Measurements from ENCODE around the gene GUCA1A.

GUCA1A gene

DNA sequence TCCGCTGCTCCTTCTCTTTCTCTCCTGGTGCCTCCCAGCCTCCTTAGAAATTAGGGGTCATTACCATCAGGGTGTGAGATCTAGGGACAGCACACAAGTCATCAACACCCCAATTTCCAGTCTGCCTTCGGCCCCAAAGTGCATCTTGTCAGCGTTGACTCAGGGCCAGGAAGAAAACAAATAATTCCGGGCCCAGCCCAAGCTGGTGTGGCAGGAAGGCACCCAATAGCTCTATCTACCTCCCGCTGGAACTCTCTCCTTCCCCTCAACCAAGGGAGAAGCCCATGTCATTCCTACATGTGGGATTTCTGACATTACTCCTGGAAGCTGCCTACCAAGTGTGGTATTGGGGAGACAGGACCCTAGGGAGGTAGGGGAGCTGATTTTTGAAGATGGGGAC, 19.2 kb upstream of the GUCA1A start:
- no peak for DNase-seq (ENCODE audit: extremely low spot score)
- ChIA-PET CTCF (interaction anchor here (1.1 to 2.1 kb wide), 3 partner anchors 11 to 107 kb away, joined by 3 to 5 read pairs (median 4); no protein-coding TSS in a partner anchor), POLR2A (no interaction called here)
- TF ChIP-seq, protein P1, sequence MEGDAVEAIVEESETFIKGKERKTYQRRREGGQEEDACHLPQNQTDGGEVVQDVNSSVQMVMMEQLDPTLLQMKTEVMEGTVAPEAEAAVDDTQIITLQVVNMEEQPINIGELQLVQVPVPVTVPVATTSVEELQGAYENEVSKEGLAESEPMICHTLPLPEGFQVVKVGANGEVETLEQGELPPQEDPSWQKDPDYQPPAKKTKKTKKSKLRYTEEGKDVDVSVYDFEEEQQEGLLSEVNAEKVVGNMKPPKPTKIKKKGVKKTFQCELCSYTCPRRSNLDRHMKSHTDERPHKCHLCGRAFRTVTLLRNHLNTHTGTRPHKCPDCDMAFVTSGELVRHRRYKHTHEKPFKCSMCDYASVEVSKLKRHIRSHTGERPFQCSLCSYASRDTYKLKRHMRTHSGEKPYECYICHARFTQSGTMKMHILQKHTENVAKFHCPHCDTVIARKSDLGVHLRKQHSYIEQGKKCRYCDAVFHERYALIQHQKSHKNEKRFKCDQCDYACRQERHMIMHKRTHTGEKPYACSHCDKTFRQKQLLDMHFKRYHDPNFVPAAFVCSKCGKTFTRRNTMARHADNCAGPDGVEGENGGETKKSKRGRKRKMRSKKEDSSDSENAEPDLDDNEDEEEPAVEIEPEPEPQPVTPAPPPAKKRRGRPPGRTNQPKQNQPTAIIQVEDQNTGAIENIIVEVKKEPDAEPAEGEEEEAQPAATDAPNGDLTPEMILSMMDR (IDR thresholded peaks at IDR 0.05; ENCODE audit: control extremely low read depth, extremely low read depth, low read depth, missing control alignments) = no peak

DNA sequence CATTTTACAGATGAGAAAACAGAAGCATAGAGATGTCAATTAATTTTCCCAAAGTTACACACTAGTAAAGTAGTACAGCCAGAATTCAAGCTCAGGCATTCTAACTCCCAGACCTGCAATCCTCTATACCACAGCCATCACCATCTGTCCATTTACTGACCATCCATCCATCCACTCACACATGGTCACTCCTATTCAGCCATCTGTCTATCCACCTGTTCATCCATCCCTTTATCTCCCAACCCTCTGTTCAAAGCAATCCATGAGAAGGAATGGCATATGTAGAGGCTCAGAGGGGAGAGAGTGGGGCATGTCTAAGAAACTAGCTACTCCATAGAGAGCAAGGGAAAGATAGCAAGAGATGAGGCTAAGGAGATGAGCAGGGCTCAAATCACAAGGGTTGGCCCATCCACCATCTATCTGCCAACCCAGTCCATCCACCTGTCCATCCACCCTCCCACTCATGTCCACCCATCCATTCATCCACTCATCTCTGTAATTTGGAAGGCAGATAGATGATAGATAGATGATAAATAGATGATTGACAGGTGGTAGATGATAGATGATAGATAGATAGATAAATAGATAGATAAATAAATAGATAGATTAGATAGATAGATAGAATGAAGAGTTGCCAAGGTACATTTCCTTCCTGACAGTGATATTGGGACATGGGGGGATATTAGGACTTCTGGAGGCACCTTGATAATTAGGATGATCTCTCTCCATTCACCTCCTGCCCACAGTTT, 18.5 kb upstream of the GUCA1A start:
- no peak for DNase-seq (ENCODE audit: extremely low spot score)
- POLR2A ChIA-PET = no interaction called here
- CTCF ChIA-PET = interaction anchor here (1.1 to 2.1 kb wide), 3 partner anchors 10 to 106 kb away, joined by 3 to 5 read pairs (median 4); no protein-coding TSS in a partner anchor
- TF ChIP-seq, protein P1 (IDR thresholded peaks at IDR 0.05; ENCODE audit: control extremely low read depth, extremely low read depth, low read depth, missing control alignments) = no peak

DNA sequence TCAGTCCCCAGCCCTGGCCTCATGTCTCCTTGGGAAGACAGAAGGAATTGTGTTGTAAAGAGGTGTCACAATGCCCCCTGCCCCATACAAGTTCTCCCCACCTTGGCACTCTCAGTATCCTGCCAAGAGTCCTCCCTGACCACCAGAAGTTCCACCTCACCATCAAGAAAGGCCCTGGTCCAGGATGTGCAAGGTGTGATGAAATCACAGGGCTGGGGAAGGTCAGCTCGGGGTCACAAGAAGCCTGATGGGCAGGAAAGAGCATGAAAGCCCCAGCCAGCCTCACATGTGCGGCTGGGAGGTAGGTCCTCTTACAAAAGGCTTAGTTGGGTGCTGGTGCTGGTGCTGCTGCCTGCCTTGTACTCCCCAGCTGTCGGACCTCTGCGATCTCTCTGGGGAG, 17.9 kb upstream of the GUCA1A start:
- TF ChIP-seq, protein P1 (IDR thresholded peaks at IDR 0.05; ENCODE audit: control extremely low read depth, extremely low read depth, low read depth, missing control alignments) = no peak
- POLR2A ChIA-PET = no interaction called here
- no peak for DNase-seq (ENCODE audit: extremely low spot score)
- CTCF ChIA-PET = interaction anchor here (0.6 to 1.5 kb wide), 3 partner anchors 15 to 398 kb away, joined by 3 read pairs; no protein-coding TSS in a partner anchor

DNA sequence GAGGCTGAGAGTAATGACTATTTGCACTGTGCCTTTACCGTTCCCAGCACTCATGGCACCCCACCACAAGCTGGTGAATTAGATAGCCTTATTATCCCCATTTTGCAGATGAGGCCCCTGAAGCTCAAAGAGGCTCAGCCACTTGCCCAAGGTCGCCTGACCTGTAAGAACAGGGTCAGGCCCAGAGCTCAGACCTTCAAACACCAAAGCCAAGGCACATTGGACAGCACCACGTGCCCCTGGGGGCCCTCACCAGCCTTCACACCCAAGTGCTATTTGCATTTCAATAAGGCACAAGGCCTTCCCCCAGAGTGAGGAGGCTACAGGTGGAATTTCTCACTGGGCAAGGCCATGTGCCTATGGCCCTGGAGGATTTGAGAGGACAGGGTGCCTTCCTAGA, 16.5 kb upstream of the GUCA1A start:
- ChIA-PET CTCF (interaction anchor here (1.3 to 1.6 kb wide), 4 partner anchors 14 to 52 kb away, joined by 3 to 4 read pairs (median 3); no protein-coding TSS in a partner anchor), POLR2A (no interaction called here)
- TF ChIP-seq, protein P1 (IDR thresholded peaks at IDR 0.05; ENCODE audit: control extremely low read depth, extremely low read depth, low read depth, missing control alignments) = no peak
- no peak for DNase-seq (ENCODE audit: extremely low spot score)

DNA sequence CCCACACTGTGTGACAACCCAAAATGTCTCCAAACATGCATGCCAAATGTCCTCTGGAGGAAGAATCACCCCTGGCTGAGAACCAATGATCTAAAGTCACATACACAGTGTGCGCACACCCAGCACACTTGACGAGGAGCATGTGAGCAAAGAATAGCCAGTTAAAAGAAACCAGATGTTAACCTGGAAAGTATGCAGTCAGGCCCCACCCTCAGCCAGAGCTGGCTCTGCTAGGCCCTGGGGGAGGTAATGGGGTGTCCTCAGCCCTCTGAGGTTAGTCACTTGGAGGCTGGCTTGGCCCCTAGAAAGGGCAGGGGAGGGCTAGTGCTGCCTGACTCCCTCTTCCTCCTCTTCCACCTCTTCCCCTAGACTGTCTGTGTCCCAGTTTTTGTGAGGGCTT, 15.2 kb upstream of the GUCA1A start:
- ChIA-PET CTCF (no interaction called here), POLR2A (no interaction called here)
- TF ChIP-seq, protein P1 (IDR thresholded peaks at IDR 0.05; ENCODE audit: control extremely low read depth, extremely low read depth, low read depth, missing control alignments) = no peak
- DNase-seq (ENCODE audit: extremely low spot score) = no peak

DNA sequence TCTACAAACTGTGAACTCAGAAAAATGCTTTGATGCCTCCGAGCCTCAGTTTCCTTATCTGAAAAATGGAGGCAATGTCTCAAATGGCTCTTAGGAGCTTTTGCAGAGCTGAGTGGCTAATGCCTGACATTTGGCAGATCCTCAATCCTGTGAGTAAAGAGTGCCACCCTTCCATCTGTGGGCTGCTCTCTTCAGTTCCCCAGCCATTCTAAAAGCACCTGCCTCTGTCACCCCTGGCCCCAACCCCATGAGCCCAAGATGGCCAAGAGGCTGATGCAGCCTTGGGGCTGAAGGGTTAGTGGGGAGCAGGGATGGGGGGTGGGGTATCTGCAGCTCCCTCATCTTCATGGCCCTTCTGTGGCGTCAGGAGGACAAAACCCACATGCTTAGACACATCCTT, 14.5 kb upstream of the GUCA1A start:
- POLR2A ChIA-PET = no interaction called here
- CTCF ChIA-PET = interaction anchor here (1.1 kb wide), 1 partner anchor 29 kb away, joined by 3 read pairs; no protein-coding TSS in a partner anchor
- no peak for DNase-seq (ENCODE audit: extremely low spot score)
- TF ChIP-seq, protein P1 (IDR thresholded peaks at IDR 0.05; ENCODE audit: control extremely low read depth, extremely low read depth, low read depth, missing control alignments) = no peak

All from GM10248 (cell line).